HepG2 (cell line): ENCODE results near the gene HSDL1. TPM values are rescaled to one million over a fixed set of nuclear protein-coding genes. Genes with fewer than 3 reads are reported as not detected.

Source experiments
- AKAP8 ChIP-seq: sonication (generic); formaldehyde crosslinking; IDR thresholded peaks from 2 replicates; pipeline ENCODE4 v1.5.1; 2020; ENCODE audit warnings: mild to moderate bottlenecking, missing genetic modification reagents
- ETV6 ChIP-seq: sonication (generic); formaldehyde crosslinking; conservative IDR thresholded peaks from 2 replicates; pipeline ENCODE4 v1.4.0; 2020; ENCODE audit warnings: missing genetic modification reagents
- HCFC1 ChIP-seq: fragments of 150-350 bp; IDR thresholded peaks from 2 replicates; pipeline ENCODE4 v1.6.1; 2014; ENCODE audit warnings: low read depth, low read length
- MTA1 ChIP-seq: sonication (generic); formaldehyde crosslinking; IDR thresholded peaks from 2 replicates; pipeline ENCODE4 v1.4.0; 2020; ENCODE audit warnings: missing genetic modification reagents, mild to moderate bottlenecking, borderline replicate concordance
- NPAS2 ChIP-seq: sonication (generic); formaldehyde crosslinking; IDR thresholded peaks from 2 replicates; pipeline ENCODE4 v1.8.0; 2022; ENCODE audit warnings: mild to moderate bottlenecking, missing genetic modification reagents, borderline replicate concordance
- PHB2 ChIP-seq: fragments of 450-650 bp; IDR thresholded peaks from 2 replicates; pipeline ENCODE4 v1.6.1; 2018; ENCODE audit not compliant: partially characterized antibody
- SMAD3 ChIP-seq: sonication (generic); formaldehyde crosslinking; IDR thresholded peaks from 2 replicates; pipeline ENCODE4 v1.4.0; 2020; ENCODE audit warnings: missing genetic modification reagents
- ZBTB26 ChIP-seq: IDR thresholded peaks from 2 replicates; pipeline ENCODE4 v1.6.1; 2016; ENCODE audit warnings: missing compliant biosample characterization, missing genetic modification reagents, borderline replicate concordance
- ZFP36 ChIP-seq: fragments of 150-350 bp; IDR thresholded peaks from 2 replicates; pipeline ENCODE4 v1.6.1; 2018; ENCODE audit warnings: borderline replicate concordance, low read length, low read depth; ENCODE audit not compliant: partially characterized antibody
- ZNF121 ChIP-seq: sonication (generic); formaldehyde crosslinking; IDR thresholded peaks from 2 replicates; pipeline ENCODE4 v1.5.0; 2020; ENCODE audit warnings: mild to moderate bottlenecking, missing genetic modification reagents
- ZNF136 ChIP-seq: sonication (generic); formaldehyde crosslinking; IDR thresholded peaks from 2 replicates; pipeline ENCODE4 v1.8.1; 2022; ENCODE audit warnings: low read depth, mild to moderate bottlenecking, moderate library complexity, missing genetic modification reagents
- ZNF20 ChIP-seq: sonication (generic); formaldehyde crosslinking; IDR thresholded peaks from 2 replicates; pipeline ENCODE4 v1.4.0; 2020; ENCODE audit warnings: mild to moderate bottlenecking, moderate library complexity, missing genetic modification reagents
- ZNF207 ChIP-seq: fragments of 450-650 bp; IDR thresholded peaks from 2 replicates; pipeline ENCODE4 v1.6.1; 2016; ENCODE audit warnings: antibody characterized with exemption, borderline replicate concordance
- ZNF343 ChIP-seq: sonication (generic); formaldehyde crosslinking; IDR thresholded peaks from 2 replicates; pipeline ENCODE4 v1.4.0; 2020; ENCODE audit warnings: mild to moderate bottlenecking, missing genetic modification reagents
- ZNF431 ChIP-seq: sonication (generic); formaldehyde crosslinking; IDR thresholded peaks from 2 replicates; pipeline ENCODE4 v1.9.0; 2022; ENCODE audit warnings: missing genetic modification reagents, low read depth, mild to moderate bottlenecking, borderline replicate concordance
- ZNF574 ChIP-seq: sonication (generic); formaldehyde crosslinking; IDR thresholded peaks from 2 replicates; pipeline ENCODE4 v1.4.0; 2020; ENCODE audit warnings: missing genetic modification reagents
- ZNF788 ChIP-seq: sonication (generic); formaldehyde crosslinking; IDR thresholded peaks from 2 replicates; pipeline ENCODE4 v1.5.0; 2020; ENCODE audit warnings: mild to moderate bottlenecking, missing genetic modification reagents, borderline replicate concordance
- ZNF850 ChIP-seq: sonication (generic); formaldehyde crosslinking; conservative IDR thresholded peaks from 2 replicates; pipeline ENCODE4 v1.9.0; 2021; ENCODE audit warnings: mild to moderate bottlenecking, missing genetic modification reagents
- polyA plus RNA-seq, 8 experiments: library from polyadenylated mRNA; depleted of rRNA in 3 of 8; stranded (reverse) in 7 of 8; unstranded in 1 of 8; fragments of >200 nt; fragmentation: Illumina TruSeq in 4 of 8; extraction: Trizol in 4 of 8; gene quantifications; 2 replicates each; pipeline versions ENCODE4 v1.2.1 to v1.2.3, GENCODE V29; 2011 to 2016; ENCODE audit warnings: low read depth in 4 of 8, missing spikeins in 1 of 8, mixed read lengths in 1 of 8; ENCODE audit not compliant: insufficient read depth in 1 of 8
- total RNA-seq, 5 experiments: library from RNA; depleted of rRNA; stranded (reverse); fragments of >200 nt; fragmentation: Illumina TruSeq; extraction: Trizol; gene quantifications; 2 replicates each; pipeline ENCODE4 v1.2.3, GENCODE V29; 2016; ENCODE audit warnings: low read depth in 1 of 5
- TF ChIP-seq, protein P1 (sequence below): fragments of 450-650 bp; IDR thresholded peaks from 2 replicates; pipeline ENCODE4 v1.6.1; 2017
- TF ChIP-seq, protein P2 (sequence below): IDR thresholded peaks from 2 replicates; pipeline ENCODE4 v1.6.1; 2016; ENCODE audit warnings: low read depth, control low read depth
- TF ChIP-seq, protein P3 (sequence below): sonication (generic); formaldehyde crosslinking; conservative IDR thresholded peaks from 2 replicates; pipeline ENCODE4 v1.4.0; 2020; ENCODE audit warnings: missing genetic modification reagents

Gene HSDL1
- total and polyA plus RNA-seq, 2 of the 13 experiments (the other 11 are each of a cell fraction or from before 2014, with no cell fraction given) = 49.2 to 49.7 TPM

GRCh38 chr16:84144859-84145639, at the start of gene HSDL1, which contains the start of gene DNAAF1 (continued):
- TF ChIP-seq, protein P1, sequence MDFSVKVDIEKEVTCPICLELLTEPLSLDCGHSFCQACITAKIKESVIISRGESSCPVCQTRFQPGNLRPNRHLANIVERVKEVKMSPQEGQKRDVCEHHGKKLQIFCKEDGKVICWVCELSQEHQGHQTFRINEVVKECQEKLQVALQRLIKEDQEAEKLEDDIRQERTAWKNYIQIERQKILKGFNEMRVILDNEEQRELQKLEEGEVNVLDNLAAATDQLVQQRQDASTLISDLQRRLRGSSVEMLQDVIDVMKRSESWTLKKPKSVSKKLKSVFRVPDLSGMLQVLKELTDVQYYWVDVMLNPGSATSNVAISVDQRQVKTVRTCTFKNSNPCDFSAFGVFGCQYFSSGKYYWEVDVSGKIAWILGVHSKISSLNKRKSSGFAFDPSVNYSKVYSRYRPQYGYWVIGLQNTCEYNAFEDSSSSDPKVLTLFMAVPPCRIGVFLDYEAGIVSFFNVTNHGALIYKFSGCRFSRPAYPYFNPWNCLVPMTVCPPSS = no peak
- TF ChIP-seq ZNF121 (CRISPR knock-in tag) = peak; percentile 26; the same call in 1 of the 2 replicates
- no peak for TF ChIP-seq PHB2
- TF ChIP-seq ZNF850 (CRISPR knock-in tag) = 0 out of 2 replicates have a peak, but pooled peaks have one; percentile 60
- TF ChIP-seq ZNF431 (CRISPR knock-in tag) = 0 out of 2 replicates have a peak, but pooled peaks have one; percentile 26
- TF ChIP-seq ZNF343 (CRISPR knock-in tag) = no peak
- no peak for TF ChIP-seq ETV6
- no peak for TF ChIP-seq ZNF136
- TF ChIP-seq NPAS2 (CRISPR knock-in tag) = no peak
- no peak for TF ChIP-seq ZFP36
- no peak for TF ChIP-seq MTA1 (CRISPR knock-in tag)
- TF ChIP-seq ZNF788 (CRISPR knock-in tag) = no peak
- no peak for TF ChIP-seq SMAD3 (CRISPR knock-in tag)
- peak; percentile 47; the same call in 1 of the 2 replicates for TF ChIP-seq ZNF574 (CRISPR knock-in tag)
- TF ChIP-seq AKAP8 = no peak; the same call in 1 of the 2 replicates
- TF ChIP-seq, protein P2, sequence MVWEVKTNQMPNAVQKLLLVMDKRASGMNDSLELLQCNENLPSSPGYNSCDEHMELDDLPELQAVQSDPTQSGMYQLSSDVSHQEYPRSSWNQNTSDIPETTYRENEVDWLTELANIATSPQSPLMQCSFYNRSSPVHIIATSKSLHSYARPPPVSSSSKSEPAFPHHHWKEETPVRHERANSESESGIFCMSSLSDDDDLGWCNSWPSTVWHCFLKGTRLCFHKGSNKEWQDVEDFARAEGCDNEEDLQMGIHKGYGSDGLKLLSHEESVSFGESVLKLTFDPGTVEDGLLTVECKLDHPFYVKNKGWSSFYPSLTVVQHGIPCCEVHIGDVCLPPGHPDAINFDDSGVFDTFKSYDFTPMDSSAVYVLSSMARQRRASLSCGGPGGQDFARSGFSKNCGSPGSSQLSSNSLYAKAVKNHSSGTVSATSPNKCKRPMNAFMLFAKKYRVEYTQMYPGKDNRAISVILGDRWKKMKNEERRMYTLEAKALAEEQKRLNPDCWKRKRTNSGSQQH (CRISPR knock-in tag) = 0 out of 2 replicates have a peak, but pooled peaks have one; percentile 39
- no peak for TF ChIP-seq ZNF20 (CRISPR knock-in tag)
- 0 out of 2 replicates have a peak, but pooled peaks have one; percentile 18 for TF ChIP-seq HCFC1
- TF ChIP-seq, protein P3, sequence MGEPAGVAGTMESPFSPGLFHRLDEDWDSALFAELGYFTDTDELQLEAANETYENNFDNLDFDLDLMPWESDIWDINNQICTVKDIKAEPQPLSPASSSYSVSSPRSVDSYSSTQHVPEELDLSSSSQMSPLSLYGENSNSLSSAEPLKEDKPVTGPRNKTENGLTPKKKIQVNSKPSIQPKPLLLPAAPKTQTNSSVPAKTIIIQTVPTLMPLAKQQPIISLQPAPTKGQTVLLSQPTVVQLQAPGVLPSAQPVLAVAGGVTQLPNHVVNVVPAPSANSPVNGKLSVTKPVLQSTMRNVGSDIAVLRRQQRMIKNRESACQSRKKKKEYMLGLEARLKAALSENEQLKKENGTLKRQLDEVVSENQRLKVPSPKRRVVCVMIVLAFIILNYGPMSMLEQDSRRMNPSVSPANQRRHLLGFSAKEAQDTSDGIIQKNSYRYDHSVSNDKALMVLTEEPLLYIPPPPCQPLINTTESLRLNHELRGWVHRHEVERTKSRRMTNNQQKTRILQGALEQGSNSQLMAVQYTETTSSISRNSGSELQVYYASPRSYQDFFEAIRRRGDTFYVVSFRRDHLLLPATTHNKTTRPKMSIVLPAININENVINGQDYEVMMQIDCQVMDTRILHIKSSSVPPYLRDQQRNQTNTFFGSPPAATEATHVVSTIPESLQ = no peak
- TF ChIP-seq ZNF207 = no peak
- no peak for TF ChIP-seq ZBTB26 (CRISPR knock-in tag)
